ENCODE data around the gene SH3D19.

Gene SH3D19

DNA sequence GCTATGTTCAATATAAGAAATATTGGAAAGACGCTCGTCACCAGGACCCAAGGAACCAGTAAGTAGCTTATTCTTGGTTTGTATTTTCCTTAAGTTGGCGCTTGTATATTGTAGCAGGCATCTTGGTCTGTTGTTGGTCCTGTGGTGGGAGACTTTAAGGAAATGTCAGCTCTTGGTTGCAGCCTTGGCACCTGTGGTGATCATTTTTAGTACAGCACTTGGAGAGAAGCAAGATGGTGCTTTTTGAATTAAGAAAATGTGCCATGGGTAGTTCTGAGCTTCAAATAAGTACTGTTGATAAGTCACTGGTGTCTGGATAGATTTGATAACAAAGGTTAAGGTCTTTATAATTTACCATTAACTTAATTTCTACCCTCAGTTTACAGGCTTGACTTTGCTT is 224.9 kb downstream of the SH3D19 start:
- TF ChIP-seq, protein P1, sequence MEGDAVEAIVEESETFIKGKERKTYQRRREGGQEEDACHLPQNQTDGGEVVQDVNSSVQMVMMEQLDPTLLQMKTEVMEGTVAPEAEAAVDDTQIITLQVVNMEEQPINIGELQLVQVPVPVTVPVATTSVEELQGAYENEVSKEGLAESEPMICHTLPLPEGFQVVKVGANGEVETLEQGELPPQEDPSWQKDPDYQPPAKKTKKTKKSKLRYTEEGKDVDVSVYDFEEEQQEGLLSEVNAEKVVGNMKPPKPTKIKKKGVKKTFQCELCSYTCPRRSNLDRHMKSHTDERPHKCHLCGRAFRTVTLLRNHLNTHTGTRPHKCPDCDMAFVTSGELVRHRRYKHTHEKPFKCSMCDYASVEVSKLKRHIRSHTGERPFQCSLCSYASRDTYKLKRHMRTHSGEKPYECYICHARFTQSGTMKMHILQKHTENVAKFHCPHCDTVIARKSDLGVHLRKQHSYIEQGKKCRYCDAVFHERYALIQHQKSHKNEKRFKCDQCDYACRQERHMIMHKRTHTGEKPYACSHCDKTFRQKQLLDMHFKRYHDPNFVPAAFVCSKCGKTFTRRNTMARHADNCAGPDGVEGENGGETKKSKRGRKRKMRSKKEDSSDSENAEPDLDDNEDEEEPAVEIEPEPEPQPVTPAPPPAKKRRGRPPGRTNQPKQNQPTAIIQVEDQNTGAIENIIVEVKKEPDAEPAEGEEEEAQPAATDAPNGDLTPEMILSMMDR (conservative IDR thresholded peaks at IDR 0.05): no peak
- H3K27ac ChIP-seq: peak overlapping the region; percentile 87

DNA sequence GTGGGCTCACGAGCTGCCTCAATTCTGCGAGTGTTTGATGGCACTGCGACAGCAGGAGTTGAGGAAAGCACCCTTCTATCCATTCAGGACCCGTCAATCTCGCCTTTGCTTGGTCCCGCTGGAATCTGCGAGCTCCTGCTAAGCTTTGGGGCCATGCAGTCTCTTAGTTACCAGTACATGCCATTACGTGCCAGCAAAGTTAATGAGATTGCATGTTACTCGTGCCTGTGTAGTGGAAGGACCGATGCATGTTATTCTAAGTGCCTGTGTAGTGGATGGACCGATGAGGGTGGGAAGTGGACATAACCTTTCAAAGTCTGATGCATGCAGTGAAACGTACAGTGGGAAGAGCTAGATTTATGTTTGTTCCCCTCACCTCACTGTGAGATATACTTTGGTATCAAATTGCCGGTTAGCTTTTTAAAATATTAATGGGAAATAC is 225.4 kb downstream of the SH3D19 start:
- TF ChIP-seq, protein P1 (conservative IDR thresholded peaks at IDR 0.05): no peak

DNA sequence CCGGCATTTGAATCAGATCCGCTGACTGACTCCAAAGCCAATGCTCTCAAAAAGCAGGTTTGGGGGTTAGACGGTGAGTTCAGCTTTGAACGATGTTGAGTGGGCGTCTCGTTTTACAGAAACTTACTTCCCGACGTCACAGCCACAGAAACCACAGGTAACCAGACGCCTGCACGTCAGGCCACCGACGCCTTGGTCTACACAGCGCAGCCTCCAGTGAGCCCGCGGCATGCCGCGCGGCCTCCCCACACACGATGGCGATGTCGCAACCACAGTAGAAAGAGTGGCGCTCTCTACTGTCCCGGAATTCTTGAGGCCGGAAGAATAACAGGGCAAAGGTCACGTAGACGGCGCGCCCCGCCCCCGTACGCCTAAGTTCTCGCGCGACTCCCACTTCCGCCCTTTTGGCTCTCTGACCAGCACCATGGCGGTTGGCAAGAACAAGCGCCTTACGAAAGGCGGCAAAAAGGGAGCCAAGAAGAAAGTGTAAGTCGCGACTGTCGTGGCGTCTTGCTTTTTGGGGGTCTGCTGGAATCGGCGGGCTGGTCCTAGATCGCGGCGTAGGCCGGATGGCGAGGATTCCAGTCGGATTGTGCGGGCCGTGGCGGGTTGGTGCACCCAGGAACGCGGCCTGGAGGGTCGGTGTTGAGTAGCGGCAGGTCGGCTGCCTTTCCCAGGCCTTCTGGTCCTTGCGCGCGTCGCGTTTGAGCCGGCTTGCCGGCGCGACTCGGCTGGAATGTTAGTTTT is 226.0 kb downstream of the SH3D19 start, which contains the start of gene RPS3A:
Gene RPS3A (plus strand): TSS at position 400 of the 747 bp plus-strand sequence. CDS start 25 bp downstream, at position 425.
- H3K27ac ChIP-seq: peak within 1 kb of the TSS; percentile 87
- TF ChIP-seq, protein P1 (conservative IDR thresholded peaks at IDR 0.05): peak; percentile 92

More for the DNA sequence above, 225.4 kb downstream of the SH3D19 start:
- H3K27ac ChIP-seq: peak overlapping the region; percentile 87

DNA sequence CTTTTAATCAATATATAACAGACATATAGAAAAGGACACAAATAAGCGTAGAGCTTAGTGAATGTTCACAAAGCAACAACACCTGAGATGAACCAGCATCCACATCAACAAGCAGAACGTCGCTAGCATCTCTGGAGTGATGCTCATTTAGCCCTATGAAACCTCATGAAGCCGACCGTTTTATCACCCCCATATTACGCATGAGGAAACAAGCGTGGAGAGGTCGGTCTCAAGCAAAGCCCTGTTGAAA is 226.5 kb downstream of the SH3D19 start:
- TF ChIP-seq, protein P1 (conservative IDR thresholded peaks at IDR 0.05): no peak
- peak overlapping the region; percentile 87 for H3K27ac ChIP-seq

DNA sequence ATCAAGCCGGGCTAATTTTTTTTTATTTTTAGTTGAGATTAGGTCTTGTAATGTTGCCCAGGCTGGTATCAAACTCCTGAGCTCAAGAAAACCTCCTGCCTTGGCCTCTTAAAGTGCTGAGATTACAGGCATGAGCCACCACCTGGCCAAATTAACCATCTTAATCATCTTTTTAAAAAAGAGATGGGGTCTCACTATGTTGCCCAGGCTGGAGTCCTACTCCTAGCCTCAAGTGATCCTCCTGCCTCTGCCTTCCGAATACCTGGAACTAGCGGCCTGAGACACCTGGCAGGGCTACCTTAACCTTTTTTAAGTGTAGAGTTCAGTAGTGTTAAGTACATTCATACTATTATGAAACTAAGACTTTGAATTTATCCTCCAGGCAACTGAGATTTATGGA is 227.6 kb downstream of the SH3D19 start:
- H3K27ac ChIP-seq: no peak overlapping the region
- TF ChIP-seq, protein P1 (conservative IDR thresholded peaks at IDR 0.05): no peak

DNA sequence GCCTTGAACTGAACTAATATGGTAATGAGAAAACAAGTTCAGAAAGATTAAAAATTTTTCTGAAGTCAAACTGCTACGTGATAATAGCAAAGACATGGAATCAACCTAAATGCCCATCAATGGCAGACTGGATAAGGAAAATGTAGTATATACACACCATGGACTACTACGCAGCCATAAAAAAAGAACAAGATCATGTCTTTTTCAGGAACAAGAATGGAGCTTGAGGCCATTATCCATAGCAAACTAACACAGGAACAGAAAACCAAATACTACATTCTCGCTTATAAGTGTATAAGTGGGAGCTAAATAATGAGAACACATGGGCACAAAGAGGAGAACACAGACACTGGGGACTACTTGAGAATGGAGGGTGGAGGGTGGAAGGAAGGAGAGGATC is 230.3 kb downstream of the SH3D19 start:
- TF ChIP-seq, protein P1 (conservative IDR thresholded peaks at IDR 0.05): no peak
- H3K27ac ChIP-seq: no peak overlapping the region

DNA sequence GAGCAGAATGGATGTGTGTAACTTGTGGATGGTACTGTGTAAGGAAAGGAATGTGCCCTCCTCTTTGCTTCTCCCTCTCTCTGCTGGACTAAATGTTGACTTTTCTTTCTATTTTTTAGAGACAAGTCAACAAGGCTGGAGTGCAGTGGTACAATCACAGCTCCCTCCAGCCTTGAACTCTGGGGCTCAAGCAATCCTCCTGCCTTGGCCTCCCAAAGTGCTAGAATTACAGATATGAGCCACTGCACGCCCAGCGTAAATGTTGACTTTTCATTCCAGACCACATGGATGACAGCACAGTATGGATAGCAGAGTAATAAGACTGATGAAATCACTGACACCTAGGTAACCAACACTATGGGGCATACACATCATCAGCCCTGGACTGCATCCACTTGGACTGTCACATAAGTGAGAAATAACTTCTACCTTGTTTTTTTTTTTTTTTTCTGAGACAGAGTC is 231.1 kb downstream of the SH3D19 start:
- TF ChIP-seq, protein P1 (conservative IDR thresholded peaks at IDR 0.05): no peak

More for the DNA sequence above, 231.1 kb downstream of the SH3D19 start:
- H3K27ac ChIP-seq: no peak overlapping the region
